A673 (cell line): Measurements from ENCODE around the gene LDB2.

Source experiments
- CTCF ChIP-seq: fragments of 300-800, 200-600 bp; sonication (generic); conservative IDR thresholded peaks from 2 replicates; pipeline ENCODE4 v1.5.1; 2017; ENCODE audit warnings: low read depth, mild to moderate bottlenecking, antibody characterized with exemption, low read length, moderate library complexity, mixed read lengths
- EZH2 ChIP-seq: fragments of 200-600 bp; sonication (generic); IDR thresholded peaks from 2 replicates; pipeline ENCODE4 v1.6.1; 2017; ENCODE audit warnings: borderline replicate concordance, low read depth, mild to moderate bottlenecking, mixed read lengths, antibody characterized with exemption, low read length; ENCODE audit not compliant: poor library complexity, severe bottlenecking

- TF ChIP-seq EZH2 (no peak), CTCF (no peak)
These were observed 317.9 kb downstream of the LDB2 start for GRCh38 chr4:16580514-16580913.
